GM21786 (cell line): ENCODE data around the gene KRTAP6-2.

Experiments used
- ATAC-seq: cut with Tn5 transposase; IDR thresholded peaks from one replicate; pipeline ENCODE4 v1.9.1; 2021; ENCODE audit not compliant: unreplicated experiment

KRTAP6-2 gene

DNA sequence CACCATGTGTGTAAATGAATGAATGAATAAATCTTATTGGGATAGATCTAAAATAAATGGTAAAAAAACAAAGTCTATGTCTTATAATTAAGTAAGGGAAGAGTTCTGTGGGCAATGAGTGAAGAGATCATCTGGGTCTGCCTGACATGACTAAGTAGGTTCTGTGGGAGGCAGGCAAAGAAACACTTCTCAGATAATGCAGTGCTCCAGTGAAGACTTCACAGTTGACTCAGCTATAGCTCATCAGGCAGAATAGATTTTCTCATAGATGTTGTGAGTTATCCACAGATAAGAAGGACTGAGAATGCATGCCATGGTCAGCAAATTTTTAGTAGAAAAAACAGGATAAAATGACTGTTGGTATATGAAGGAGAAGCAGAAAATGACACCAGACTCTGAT lies 20.9 kb downstream of the KRTAP6-2 start:
- ATAC-seq, result no peak

DNA sequence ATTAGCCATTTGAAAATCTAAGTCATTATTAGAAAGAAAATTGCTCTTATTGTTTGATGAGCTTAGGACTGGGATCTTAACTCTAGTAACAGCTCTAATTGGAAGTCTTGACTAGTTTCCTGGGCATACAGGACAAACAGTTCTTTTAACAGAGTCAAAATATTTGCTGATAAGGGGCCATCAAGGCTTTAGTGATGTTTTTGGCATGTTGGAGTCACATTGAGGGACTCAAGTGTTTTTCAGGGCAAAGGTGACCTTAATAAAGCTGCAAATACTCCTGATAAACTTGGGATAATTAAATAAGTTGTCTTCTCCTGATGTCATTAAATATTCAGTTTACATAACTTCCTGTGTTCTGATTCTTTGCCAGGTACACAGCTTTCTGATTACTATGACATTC lies 31.1 kb downstream of the KRTAP6-2 start:
- no peak for ATAC-seq

DNA sequence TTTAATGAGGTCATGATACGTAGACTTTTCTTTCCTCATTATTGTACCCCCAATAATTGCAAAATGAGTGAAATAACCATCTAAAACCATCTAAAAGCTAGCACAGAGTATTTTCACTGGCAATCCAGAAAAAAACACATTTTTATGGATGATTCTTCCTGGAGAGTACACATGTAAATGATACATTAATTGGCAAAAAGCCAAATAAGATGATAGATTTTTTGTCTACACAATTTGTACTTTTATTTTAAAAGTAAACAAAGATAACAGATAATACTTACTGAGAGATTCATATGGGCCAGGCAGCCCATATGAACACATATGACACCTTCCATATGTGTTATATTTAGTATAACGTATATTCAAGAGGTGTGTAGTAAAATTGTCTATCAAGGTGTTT lies 35.1 kb downstream of the KRTAP6-2 start:
- no peak for ATAC-seq

DNA sequence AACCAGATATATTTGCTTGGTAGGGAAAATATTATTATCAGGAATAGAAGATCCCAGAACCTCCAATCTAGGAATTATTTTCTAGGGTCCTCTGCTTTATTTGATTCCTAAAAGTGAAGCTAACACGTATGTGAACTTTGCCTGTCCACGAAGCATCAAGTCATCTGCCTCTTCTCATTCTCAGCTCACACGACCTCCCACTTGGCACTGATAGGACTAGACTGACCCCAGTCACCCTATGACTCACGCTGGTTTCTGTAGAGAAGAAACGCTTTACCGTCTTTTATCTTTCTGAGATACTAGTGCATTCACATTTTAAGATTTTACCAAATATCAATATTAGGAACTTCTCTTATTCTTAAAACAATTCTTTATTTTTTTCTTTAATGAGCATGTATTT lies 35.6 kb downstream of the KRTAP6-2 start:
- ATAC-seq, result no peak

DNA sequence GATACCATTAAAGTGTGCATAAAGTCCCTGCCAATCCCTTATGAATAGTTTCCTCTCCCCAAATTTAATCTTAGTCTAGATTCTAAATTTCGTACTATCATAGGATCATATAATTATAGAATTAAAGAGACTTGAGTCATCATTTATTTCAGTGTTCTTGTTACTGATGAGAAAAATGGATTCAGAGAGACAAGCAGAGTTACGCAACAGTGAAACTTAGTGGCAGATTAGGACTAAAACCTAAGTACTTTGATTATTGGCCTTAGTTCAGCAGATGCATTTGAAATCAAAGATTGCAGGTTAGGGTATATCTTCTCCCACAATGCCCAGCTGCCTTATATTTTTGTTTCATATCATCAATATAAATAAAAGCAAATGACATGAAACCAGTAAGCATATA lies 36.7 kb downstream of the KRTAP6-2 start:
- ATAC-seq, result no peak

DNA sequence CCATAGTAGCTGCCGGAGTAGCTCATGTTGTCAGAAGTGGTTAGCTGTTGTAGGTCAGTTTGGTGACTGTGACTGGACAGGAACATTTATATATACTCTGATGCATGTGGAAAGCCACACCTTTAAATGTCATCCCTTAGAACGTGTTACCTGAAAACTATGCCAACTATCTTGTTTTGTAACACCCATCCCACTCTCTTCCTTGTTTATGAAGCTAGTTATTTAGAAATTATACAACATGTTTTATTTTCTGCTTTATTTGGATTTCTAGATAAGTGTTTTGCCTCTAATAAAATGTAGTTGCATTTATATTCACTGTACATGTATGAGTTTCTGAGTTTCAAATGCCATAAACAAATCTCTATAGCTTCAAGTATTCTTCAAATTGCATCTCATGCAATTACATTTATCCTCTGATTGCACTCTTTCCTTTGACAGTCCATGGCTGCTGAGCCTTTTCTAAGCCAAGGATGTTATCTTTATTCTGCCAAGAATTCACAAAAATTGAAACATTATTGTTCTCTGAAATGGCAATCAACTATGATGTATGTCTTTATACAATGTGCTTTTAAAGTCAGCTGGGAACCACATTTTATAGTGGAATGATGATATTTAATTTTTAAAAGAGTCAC lies 37.3 kb downstream of the KRTAP6-2 start, which contains the start of gene KRTAP19-7:
TSS of gene KRTAP19-7 (minus strand) at position 51 of the 632 bp plus-strand sequence. CDS start at position 26, 25 bp downstream.
- no peak for ATAC-seq

DNA sequence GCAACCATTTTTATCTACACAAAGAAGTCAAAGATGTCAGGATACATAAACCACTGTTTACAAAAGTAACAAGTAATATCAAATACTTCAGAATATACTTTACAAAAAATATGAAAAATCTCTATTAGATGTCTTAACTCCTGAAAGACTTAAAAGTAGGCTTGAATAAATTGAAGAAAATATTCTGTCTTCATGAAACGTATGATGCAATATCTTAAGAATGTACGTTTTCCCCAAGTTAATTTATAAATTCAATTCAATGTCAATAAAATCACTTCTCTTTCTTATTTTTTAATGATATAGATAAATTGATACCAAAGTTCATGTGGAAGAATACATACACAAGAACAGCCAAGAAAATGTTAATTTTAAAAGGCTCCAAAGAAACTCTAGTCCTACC lies 43.6 kb downstream of the KRTAP6-2 start:
- ATAC-seq, result no peak

DNA sequence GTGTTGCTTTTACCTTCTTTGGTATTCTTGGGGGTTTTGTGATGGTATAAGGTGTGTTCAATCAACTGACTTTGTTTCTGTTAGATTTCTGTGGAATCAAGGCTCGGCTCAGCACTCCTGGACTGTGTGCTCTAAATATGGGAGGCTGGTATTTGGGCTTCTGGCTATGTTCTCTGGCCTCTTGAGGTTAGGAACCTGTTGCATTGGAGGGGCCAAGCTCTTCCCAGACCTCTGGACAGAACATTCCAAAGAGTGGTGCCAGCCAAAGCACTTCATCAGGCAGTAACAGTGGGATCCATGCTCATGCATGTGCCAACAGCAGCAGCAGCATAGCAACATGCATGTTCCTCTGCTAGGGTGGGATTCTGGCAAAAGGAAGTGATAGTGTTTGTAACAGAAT lies 45.9 kb downstream of the KRTAP6-2 start:
- no peak for ATAC-seq
